ENCODE results near the gene PADI3. TPM values are rescaled to one million over a fixed set of nuclear protein-coding genes. Genes with fewer than 3 reads are reported as not detected.

PADI3 gene
- total RNA-seq, 1 experiment from 2014 or later, result 2.5 TPM

DNA sequence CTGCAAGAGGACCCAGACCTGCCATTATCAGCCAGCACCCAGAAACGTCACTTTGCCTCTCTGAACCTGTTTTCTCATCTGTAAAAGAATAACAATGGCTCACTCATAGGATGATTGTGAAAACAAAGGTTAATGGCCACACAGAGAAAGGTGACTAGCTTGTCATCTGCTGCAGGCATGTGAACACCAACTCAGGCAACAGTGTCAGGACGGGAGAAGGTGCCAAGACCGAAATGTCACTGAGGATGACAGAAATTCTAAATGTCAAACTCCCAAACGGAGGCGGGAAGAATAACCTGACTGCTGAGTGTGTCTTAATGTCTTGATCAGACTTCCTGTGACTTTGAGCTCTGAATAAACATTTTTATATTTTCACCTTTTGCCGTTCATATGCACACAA, 69.4 kb downstream of the PADI3 start:
- Histone ChIP-seq H3K27ac (ENCODE audit: insufficient read length, low read depth, low read length) (no peak overlapping the region), H4K5ac (ENCODE audit: insufficient read length, low read depth, low read length) (no peak overlapping the region), H2BK15ac (ENCODE audit: low read depth, low read length) (no peak overlapping the region), H2BK12ac (ENCODE audit: insufficient read length, low read depth, low read length) (no peak overlapping the region), H4K91ac (ENCODE audit: insufficient read length, low read depth, low read length) (no peak overlapping the region), H3K18ac (ENCODE audit: insufficient read length, low read depth, low read length) (no peak overlapping the region), H3K4ac (ENCODE audit: low read depth, low read length) (no peak overlapping the region), H3T11ph (ENCODE audit: low read length) (no peak overlapping the region), H3K23me2 (ENCODE audit: insufficient read length, low read depth, low read length, poor library complexity, severe bottlenecking) (no peaks in the 10 kb centered on the region), H3K14ac (ENCODE audit: insufficient read depth, low read length) (no peak overlapping the region), H3K4me1 (ENCODE audit: insufficient read depth, low read length) (peaks cover 3% of the 10 kb centered on the region; the same call in 1 of the 2 replicates), H3K9me3 (ENCODE audit: control insufficient read depth, low read depth, low read length) (no peaks in the 10 kb centered on the region), H2AK5ac (ENCODE audit: insufficient read length, low read length) (no peak overlapping the region), H4K20me1 (ENCODE audit: control insufficient read depth, insufficient read depth, insufficient read length) (no peaks in the 10 kb centered on the region), H3K79me2 (ENCODE audit: insufficient read depth, low read length) (no peaks in the 10 kb centered on the region), H4K8ac (replicated peaks; ENCODE audit: insufficient read length, low read depth, low read length) (no peak overlapping the region), H3K56ac (ENCODE audit: insufficient read length, low read depth, low read length) (no peak overlapping the region), H2BK120ac (ENCODE audit: low read depth, low read length, poor library complexity, severe bottlenecking) (no peak overlapping the region), H3K27me3 (ENCODE audit: insufficient read depth, low read length) (no peaks in the 10 kb centered on the region), H2BK20ac (ENCODE audit: low read depth, low read length, poor library complexity, severe bottlenecking) (no peak overlapping the region), H3K79me1 (ENCODE audit: insufficient read depth, low read depth, low read length, poor library complexity, severe bottlenecking) (no peaks in the 10 kb centered on the region), H3K4me2 (ENCODE audit: insufficient read depth, insufficient read length, low read length) (no peak overlapping the region), H2AFZ (ENCODE audit: low read length) (no peak overlapping the region), H3K23ac (ENCODE audit: insufficient read length, low read depth, low read length) (no peak overlapping the region), H2BK5ac (ENCODE audit: insufficient read length, low read length) (no peak overlapping the region), H3K9ac (ENCODE audit: extremely low read depth, insufficient read length, low read length) (no peak overlapping the region)
- no peaks in the 10 kb centered on the region for H3K36me3 Mint-ChIP-seq (ENCODE audit: insufficient read depth in 1 of 3, low read depth in 3 of 3)
- H3K4me1 Mint-ChIP-seq, result peaks cover 32 to 36% of the 10 kb centered on the region in 2 experiments
- WGBS (ENCODE audit: extremely low coverage, insufficient read length, low lambda C conversion rate), result no CpG with 5 or more reads among the region's 6 CpGs
- H3K4me3 Mint-ChIP-seq, result no peak overlapping the region
- H3K27me3 Mint-ChIP-seq (ENCODE audit: low read depth), result no peaks in the 10 kb centered on the region; the same call in 1 of the 2 replicates
- H3K9me3 Mint-ChIP-seq, result peaks cover 2 to 3% of the 10 kb centered on the region in 2 experiments; a peak in 2 of 5 replicates
- 0 out of 7 replicates have a peak overlapping the region, but pooled peaks of 1 of the 3 experiments have one; percentile 62 for H3K27ac Mint-ChIP-seq
- DNase-seq, result no peak
- TF ChIP-seq, protein P1, sequence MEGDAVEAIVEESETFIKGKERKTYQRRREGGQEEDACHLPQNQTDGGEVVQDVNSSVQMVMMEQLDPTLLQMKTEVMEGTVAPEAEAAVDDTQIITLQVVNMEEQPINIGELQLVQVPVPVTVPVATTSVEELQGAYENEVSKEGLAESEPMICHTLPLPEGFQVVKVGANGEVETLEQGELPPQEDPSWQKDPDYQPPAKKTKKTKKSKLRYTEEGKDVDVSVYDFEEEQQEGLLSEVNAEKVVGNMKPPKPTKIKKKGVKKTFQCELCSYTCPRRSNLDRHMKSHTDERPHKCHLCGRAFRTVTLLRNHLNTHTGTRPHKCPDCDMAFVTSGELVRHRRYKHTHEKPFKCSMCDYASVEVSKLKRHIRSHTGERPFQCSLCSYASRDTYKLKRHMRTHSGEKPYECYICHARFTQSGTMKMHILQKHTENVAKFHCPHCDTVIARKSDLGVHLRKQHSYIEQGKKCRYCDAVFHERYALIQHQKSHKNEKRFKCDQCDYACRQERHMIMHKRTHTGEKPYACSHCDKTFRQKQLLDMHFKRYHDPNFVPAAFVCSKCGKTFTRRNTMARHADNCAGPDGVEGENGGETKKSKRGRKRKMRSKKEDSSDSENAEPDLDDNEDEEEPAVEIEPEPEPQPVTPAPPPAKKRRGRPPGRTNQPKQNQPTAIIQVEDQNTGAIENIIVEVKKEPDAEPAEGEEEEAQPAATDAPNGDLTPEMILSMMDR (conservative IDR thresholded peaks at IDR 0.05), result no peak

Data from H9 (cell line).